HL-60 (cell line): ENCODE measurements around the gene PRELP.
A peak's percentile ranks its signal among the peaks of the same experiment; 100 is the strongest.

Experiments used
- DNase-seq, 2 experiments: peaks; one replicate each; pipeline ENCODE4 v3.0.0-alpha.2; 2010 to 2020; ENCODE audit warnings: low read depth in 1 of 2, low spot score in 1 of 2
- H3K27ac ChIP-seq: fragments of 250-450 bp; sonication (Bioruptor Pico); replicated peaks from 2 replicates; pipeline ENCODE4 v1.5.1; 2020; ENCODE audit warnings: mild to moderate bottlenecking, moderate library complexity
- H3K27me3 ChIP-seq: fragments of 250-450 bp; sonication (Bioruptor Pico); 2 replicates; pipeline ENCODE4 v1.5.1; 2021; ENCODE audit warnings: mild to moderate bottlenecking, moderate library complexity; ENCODE audit not compliant: insufficient read depth, poor library complexity, severe bottlenecking
- H3K4me3 ChIP-seq: replicated peaks from 2 replicates; pipeline ENCODE4 v1.5.1; 2011; ENCODE audit warnings: mild to moderate bottlenecking, control low read depth, low read length; ENCODE audit not compliant: insufficient read depth
- GABPA ChIP-seq: IDR thresholded peaks from 2 replicates; pipeline ENCODE4 v1.6.1; 2012; ENCODE audit warnings: low read depth
- POLR2AphosphoS5 ChIP-seq: IDR thresholded peaks from 2 replicates; pipeline ENCODE4 v1.6.1; 2012; ENCODE audit warnings: low read depth
- SPI1 ChIP-seq: IDR thresholded peaks from 2 replicates; pipeline ENCODE4 v1.6.1; 2012; ENCODE audit warnings: low read depth, mild to moderate bottlenecking, borderline replicate concordance
- TF ChIP-seq, protein P1 (sequence below): IDR thresholded peaks from 2 replicates; pipeline ENCODE4 v1.6.1; 2012; ENCODE audit warnings: low read depth; ENCODE audit not compliant: insufficient replicate concordance
- TF ChIP-seq, protein P2 (sequence below): IDR thresholded peaks from one replicate; pipeline ENCODE4 v1.5.1; 2011; ENCODE audit warnings: low read length, control low read depth, inconsistent platforms; ENCODE audit not compliant: insufficient read depth

Gene PRELP

DNA sequence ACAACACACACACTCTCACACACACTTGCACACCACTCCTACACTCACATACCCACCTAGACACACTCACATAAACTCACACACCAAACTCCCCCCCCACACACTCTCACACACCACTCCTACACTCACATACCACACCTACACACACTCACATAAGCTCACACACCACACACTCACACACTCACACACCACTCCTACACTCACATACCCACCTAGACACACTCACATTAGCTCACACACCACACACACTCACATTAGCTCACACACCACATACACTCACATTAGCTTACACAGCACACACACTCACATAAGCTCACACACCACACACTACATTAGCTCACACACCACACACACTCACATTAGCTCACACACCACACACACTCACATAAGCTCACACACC is 51.4 kb downstream of the PRELP start:
- TF ChIP-seq GABPA (no peak), POLR2AphosphoS5 (no peak), SPI1 (no peak)
- TF ChIP-seq, protein P1, sequence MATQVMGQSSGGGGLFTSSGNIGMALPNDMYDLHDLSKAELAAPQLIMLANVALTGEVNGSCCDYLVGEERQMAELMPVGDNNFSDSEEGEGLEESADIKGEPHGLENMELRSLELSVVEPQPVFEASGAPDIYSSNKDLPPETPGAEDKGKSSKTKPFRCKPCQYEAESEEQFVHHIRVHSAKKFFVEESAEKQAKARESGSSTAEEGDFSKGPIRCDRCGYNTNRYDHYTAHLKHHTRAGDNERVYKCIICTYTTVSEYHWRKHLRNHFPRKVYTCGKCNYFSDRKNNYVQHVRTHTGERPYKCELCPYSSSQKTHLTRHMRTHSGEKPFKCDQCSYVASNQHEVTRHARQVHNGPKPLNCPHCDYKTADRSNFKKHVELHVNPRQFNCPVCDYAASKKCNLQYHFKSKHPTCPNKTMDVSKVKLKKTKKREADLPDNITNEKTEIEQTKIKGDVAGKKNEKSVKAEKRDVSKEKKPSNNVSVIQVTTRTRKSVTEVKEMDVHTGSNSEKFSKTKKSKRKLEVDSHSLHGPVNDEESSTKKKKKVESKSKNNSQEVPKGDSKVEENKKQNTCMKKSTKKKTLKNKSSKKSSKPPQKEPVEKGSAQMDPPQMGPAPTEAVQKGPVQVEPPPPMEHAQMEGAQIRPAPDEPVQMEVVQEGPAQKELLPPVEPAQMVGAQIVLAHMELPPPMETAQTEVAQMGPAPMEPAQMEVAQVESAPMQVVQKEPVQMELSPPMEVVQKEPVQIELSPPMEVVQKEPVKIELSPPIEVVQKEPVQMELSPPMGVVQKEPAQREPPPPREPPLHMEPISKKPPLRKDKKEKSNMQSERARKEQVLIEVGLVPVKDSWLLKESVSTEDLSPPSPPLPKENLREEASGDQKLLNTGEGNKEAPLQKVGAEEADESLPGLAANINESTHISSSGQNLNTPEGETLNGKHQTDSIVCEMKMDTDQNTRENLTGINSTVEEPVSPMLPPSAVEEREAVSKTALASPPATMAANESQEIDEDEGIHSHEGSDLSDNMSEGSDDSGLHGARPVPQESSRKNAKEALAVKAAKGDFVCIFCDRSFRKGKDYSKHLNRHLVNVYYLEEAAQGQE = no peak
- TF ChIP-seq, protein P2, sequence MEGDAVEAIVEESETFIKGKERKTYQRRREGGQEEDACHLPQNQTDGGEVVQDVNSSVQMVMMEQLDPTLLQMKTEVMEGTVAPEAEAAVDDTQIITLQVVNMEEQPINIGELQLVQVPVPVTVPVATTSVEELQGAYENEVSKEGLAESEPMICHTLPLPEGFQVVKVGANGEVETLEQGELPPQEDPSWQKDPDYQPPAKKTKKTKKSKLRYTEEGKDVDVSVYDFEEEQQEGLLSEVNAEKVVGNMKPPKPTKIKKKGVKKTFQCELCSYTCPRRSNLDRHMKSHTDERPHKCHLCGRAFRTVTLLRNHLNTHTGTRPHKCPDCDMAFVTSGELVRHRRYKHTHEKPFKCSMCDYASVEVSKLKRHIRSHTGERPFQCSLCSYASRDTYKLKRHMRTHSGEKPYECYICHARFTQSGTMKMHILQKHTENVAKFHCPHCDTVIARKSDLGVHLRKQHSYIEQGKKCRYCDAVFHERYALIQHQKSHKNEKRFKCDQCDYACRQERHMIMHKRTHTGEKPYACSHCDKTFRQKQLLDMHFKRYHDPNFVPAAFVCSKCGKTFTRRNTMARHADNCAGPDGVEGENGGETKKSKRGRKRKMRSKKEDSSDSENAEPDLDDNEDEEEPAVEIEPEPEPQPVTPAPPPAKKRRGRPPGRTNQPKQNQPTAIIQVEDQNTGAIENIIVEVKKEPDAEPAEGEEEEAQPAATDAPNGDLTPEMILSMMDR = no peak
- Histone ChIP-seq H3K27me3 (no peaks in the 10 kb centered on the region), H3K27ac (no peak overlapping the region), H3K4me3 (no peak overlapping the region)
- no peak for DNase-seq

GRCh38 chr1:203528063-203528462 is 52.5 kb downstream of the PRELP start:
- Histone ChIP-seq H3K27ac (no peak overlapping the region), H3K4me3 (no peak overlapping the region), H3K27me3 (no peaks in the 10 kb centered on the region)
- no peak for DNase-seq
- no peak for TF ChIP-seq SPI1
- no peak for TF ChIP-seq POLR2AphosphoS5
- TF ChIP-seq, protein P1 = no peak
- no peak for TF ChIP-seq GABPA
- TF ChIP-seq, protein P2 = no peak

- TF ChIP-seq SPI1 = peak; percentile 64
- TF ChIP-seq, protein P1 = no peak
Observed at GRCh38 chr1:203528976-203529835, 53.6 kb downstream of the PRELP start.

More at GRCh38 chr1:203528976-203529835, 53.6 kb downstream of the PRELP start:
- Histone ChIP-seq H3K27ac (no peak overlapping the region), H3K27me3 (no peaks in the 10 kb centered on the region), H3K4me3 (no peak overlapping the region)
- no peak for DNase-seq
